H9 (cell line): ENCODE measurements around the gene DLX1. TPM values are rescaled to one million over a fixed set of nuclear protein-coding genes. Genes with fewer than 3 reads are reported as not detected.

Experiments
- DNase-seq: peaks from one replicate; pipeline ENCODE4 v3.0.0-alpha.2; 2017
- H2AFZ ChIP-seq: one replicate; pipeline ENCODE4 v1.6.1; 2013; ENCODE audit warnings: mild to moderate bottlenecking, low read length, control low read depth, moderate library complexity
- H2AK5ac ChIP-seq: 2 replicates; pipeline ENCODE4 v1.6.1; 2013; ENCODE audit warnings: low read length, control low read depth, mixed read lengths; ENCODE audit not compliant: insufficient read length
- H2BK120ac ChIP-seq: one replicate; pipeline ENCODE4 v1.6.1; 2013; ENCODE audit warnings: low read depth, mild to moderate bottlenecking, low read length, control low read depth, inconsistent platforms; ENCODE audit not compliant: poor library complexity, severe bottlenecking
- H2BK12ac ChIP-seq: 2 replicates; pipeline ENCODE4 v1.6.1; 2013; ENCODE audit warnings: low read length, control low read depth, mixed read lengths, low read depth; ENCODE audit not compliant: insufficient read length
- H2BK15ac ChIP-seq: 2 replicates; pipeline ENCODE4 v1.6.1; 2013; ENCODE audit warnings: low read depth, low read length, control low read depth
- H2BK20ac ChIP-seq: one replicate; pipeline ENCODE4 v1.6.1; 2013; ENCODE audit warnings: low read depth, mild to moderate bottlenecking, low read length, control low read depth, inconsistent platforms; ENCODE audit not compliant: poor library complexity, severe bottlenecking
- H2BK5ac ChIP-seq: 2 replicates; pipeline ENCODE4 v1.6.1; 2013; ENCODE audit warnings: low read length, control low read depth, mixed read lengths; ENCODE audit not compliant: insufficient read length
- H3K14ac ChIP-seq: 2 replicates; pipeline ENCODE4 v1.6.1; 2013; ENCODE audit warnings: low read length, control low read depth; ENCODE audit not compliant: insufficient read depth
- H3K18ac ChIP-seq: 2 replicates; pipeline ENCODE4 v1.6.1; 2013; ENCODE audit warnings: low read depth, mild to moderate bottlenecking, mixed read lengths, low read length, control low read depth; ENCODE audit not compliant: insufficient read length
- H3K23ac ChIP-seq: 2 replicates; pipeline ENCODE4 v1.6.1; 2013; ENCODE audit warnings: low read length, control low read depth, mixed read lengths, low read depth; ENCODE audit not compliant: insufficient read length
- H3K23me2 ChIP-seq: 2 replicates; pipeline ENCODE4 v1.6.1; 2013; ENCODE audit warnings: low read depth, mild to moderate bottlenecking, mixed read lengths, low read length, control low read depth; ENCODE audit not compliant: insufficient read length, poor library complexity, severe bottlenecking
- H3K27ac ChIP-seq: 2 replicates; pipeline ENCODE4 v1.5.1; 2013; ENCODE audit warnings: low read length, control low read depth, mixed read lengths, low read depth; ENCODE audit not compliant: insufficient read length
- H3K27me3 ChIP-seq: 2 replicates; pipeline ENCODE4 v1.6.1; 2013; ENCODE audit warnings: low read length, control low read depth, inconsistent platforms; ENCODE audit not compliant: insufficient read depth
- H3K4ac ChIP-seq: 2 replicates; pipeline ENCODE4 v1.6.1; 2013; ENCODE audit warnings: low read depth, mild to moderate bottlenecking, control low read depth, inconsistent platforms, low read length, moderate library complexity
- H3K4me1 ChIP-seq: 2 replicates; pipeline ENCODE4 v1.6.1; 2013; ENCODE audit warnings: low read length, control low read depth, inconsistent platforms; ENCODE audit not compliant: insufficient read depth
- H3K4me2 ChIP-seq: 2 replicates; pipeline ENCODE4 v1.6.1; 2013; ENCODE audit warnings: low read length, control low read depth, mixed read lengths; ENCODE audit not compliant: insufficient read length, insufficient read depth
- H3K56ac ChIP-seq: 2 replicates; pipeline ENCODE4 v1.6.1; 2013; ENCODE audit warnings: low read depth, mild to moderate bottlenecking, mixed read lengths, low read length, control low read depth; ENCODE audit not compliant: insufficient read length
- H3K79me1 ChIP-seq: 2 replicates; pipeline ENCODE4 v1.6.1; 2013; ENCODE audit warnings: low read depth, mild to moderate bottlenecking, moderate library complexity, low read length, control low read depth, inconsistent platforms; ENCODE audit not compliant: insufficient read depth, poor library complexity, severe bottlenecking
- H3K79me2 ChIP-seq: 2 replicates; pipeline ENCODE4 v1.6.1; 2013; ENCODE audit warnings: low read length, control low read depth, inconsistent platforms; ENCODE audit not compliant: insufficient read depth
- H3K9ac ChIP-seq: 2 replicates; pipeline ENCODE4 v1.6.1; 2013; ENCODE audit warnings: low read length, control low read depth, mixed read lengths; ENCODE audit not compliant: insufficient read length; ENCODE audit errors: extremely low read depth
- H3K9me3 ChIP-seq: one replicate; pipeline ENCODE4 v1.6.1; 2013; ENCODE audit warnings: low read depth, low read length, inconsistent platforms; ENCODE audit not compliant: control insufficient read depth
- H3T11ph ChIP-seq: one replicate; pipeline ENCODE4 v1.6.1; 2013; ENCODE audit warnings: mild to moderate bottlenecking, low read length, control low read depth, inconsistent platforms
- H4K20me1 ChIP-seq: one replicate; pipeline ENCODE4 v1.6.1; 2013; ENCODE audit not compliant: control insufficient read depth, insufficient read length, insufficient read depth
- H4K5ac ChIP-seq: 2 replicates; pipeline ENCODE4 v1.6.1; 2013; ENCODE audit warnings: low read depth, mild to moderate bottlenecking, mixed read lengths, low read length, control low read depth; ENCODE audit not compliant: insufficient read length
- H4K8ac ChIP-seq: replicated peaks from 2 replicates; pipeline ENCODE4 v1.6.1; 2013; ENCODE audit warnings: low read length, control low read depth, mixed read lengths, low read depth; ENCODE audit not compliant: insufficient read length
- H4K91ac ChIP-seq: 2 replicates; pipeline ENCODE4 v1.6.1; 2013; ENCODE audit warnings: low read depth, mild to moderate bottlenecking, moderate library complexity, mixed read lengths, low read length, control low read depth; ENCODE audit not compliant: insufficient read length
- H3K27ac Mint-ChIP-seq, 3 experiments: 2 replicates in 2 of 3; 3 replicates in 1 of 3; pipeline ENCODE4 v1.8.0; 2020 to 2021; ENCODE audit warnings: mixed read lengths in 3 of 3, mild to moderate bottlenecking in 1 of 3, moderate library complexity in 1 of 3
- H3K27me3 Mint-ChIP-seq: 2 replicates; pipeline ENCODE4 v1.8.0; 2021; ENCODE audit warnings: low read depth, mild to moderate bottlenecking, moderate library complexity, mixed read lengths
- H3K36me3 Mint-ChIP-seq, 3 experiments: 2 replicates in 2 of 3; 3 replicates in 1 of 3; pipeline ENCODE4 v1.8.0; 2020 to 2021; ENCODE audit warnings: low read depth in 3 of 3, mixed read lengths in 3 of 3; ENCODE audit not compliant: insufficient read depth in 1 of 3
- H3K4me1 Mint-ChIP-seq, 2 experiments: 2 replicates each; pipeline ENCODE4 v1.8.0; 2020; ENCODE audit warnings: mixed read lengths in 2 of 2
- H3K4me3 Mint-ChIP-seq, 2 experiments: 2 replicates in 1 of 2; 3 replicates in 1 of 2; pipeline ENCODE4 v1.8.0; 2020 to 2021; ENCODE audit warnings: mild to moderate bottlenecking in 2 of 2, mixed read lengths in 2 of 2, moderate library complexity in 1 of 2
- H3K9me3 Mint-ChIP-seq, 2 experiments: 2 replicates in 1 of 2; 3 replicates in 1 of 2; pipeline ENCODE4 v1.8.0; 2020; ENCODE audit warnings: mild to moderate bottlenecking in 2 of 2, mixed read lengths in 2 of 2, moderate library complexity in 1 of 2
- CTCF ChIP-seq: fragments of 200-600 bp; sonication (generic); conservative IDR thresholded peaks from 3 replicates; pipeline ENCODE4 v1.8.0; 2021; ENCODE audit warnings: antibody characterized with exemption, mild to moderate bottlenecking
- WGBS: extraction: QIAGEN DNeasy Blood & Tissue Kit; methylation state at CpG from one replicate; pipeline ENCODE4 v1.1.7; 2013; ENCODE audit warnings: missing lambda C conversion rate, low lambda C conversion rate, mixed read lengths; ENCODE audit not compliant: insufficient read length; ENCODE audit errors: extremely low coverage; 5-methylcytosine and 5-hydroxymethylcytosine counted together
- total RNA-seq: library from RNA; stranded (reverse); gene quantifications from 2 replicates; pipeline ENCODE4 v1.2.1, GENCODE V29; 2021

DLX1 gene
- total RNA-seq, 1 experiment from 2014 or later = not detected

GRCh38 chr2:172098287-172098649 is 13.0 kb downstream of the DLX1 start:
- peak overlapping the region in 1 of 2 experiments; percentile 58; a peak in 2 of 5 replicates for H3K4me3 Mint-ChIP-seq
- no peak overlapping the region for H2AFZ ChIP-seq

More at GRCh38 chr2:172098287-172098649, 13.0 kb downstream of the DLX1 start:
- Histone ChIP-seq H3K79me2 (no peaks in the 10 kb centered on the region), H4K8ac (no peak overlapping the region), H3K23me2 (peaks cover 34% of the 10 kb centered on the region), H3K14ac (no peak overlapping the region), H3K4me1 (no peaks in the 10 kb centered on the region), H4K5ac (no peak overlapping the region), H3K23ac (no peak overlapping the region), H2BK120ac (no peak overlapping the region), H4K91ac (no peak overlapping the region), H3K27ac (no peak overlapping the region), H3T11ph (no peak overlapping the region), H3K18ac (no peak overlapping the region), H2BK12ac (no peak overlapping the region), H3K79me1 (no peaks in the 10 kb centered on the region), H3K9me3 (no peaks in the 10 kb centered on the region), H2BK15ac (no peak overlapping the region), H4K20me1 (no peaks in the 10 kb centered on the region), H3K27me3 (peaks cover 83% of the 10 kb centered on the region), H2AK5ac (no peak overlapping the region), H3K4ac (no peak overlapping the region), H3K9ac (no peak overlapping the region), H3K4me2 (peak overlapping the region; percentile 4), H2BK20ac (no peak overlapping the region), H2BK5ac (no peak overlapping the region), H3K56ac (no peak overlapping the region)
- peaks cover 100% of the 10 kb centered on the region for H3K27me3 Mint-ChIP-seq
- peaks cover 39 to 54% of the 10 kb centered on the region in 2 experiments for H3K4me1 Mint-ChIP-seq
- H3K9me3 Mint-ChIP-seq = peaks cover 3 to 6% of the 10 kb centered on the region in 2 experiments; a peak in 4 of 5 replicates
- no peak for TF ChIP-seq CTCF
- H3K27ac Mint-ChIP-seq = no peak overlapping the region
- peaks cover 0 to 2% (median 1%) of the 10 kb centered on the region in 3 experiments; a peak in 3 of 7 replicates for H3K36me3 Mint-ChIP-seq
- no CpG with 5 or more reads among the region's 1 CpG for WGBS
- no peak for DNase-seq
